ENCODE data around the gene RALGPS1. TPM values are rescaled to one million over a fixed set of nuclear protein-coding genes. Genes with fewer than 3 reads are reported as not detected.

RALGPS1 gene
- total and polyA plus RNA-seq, 2 of the 8 experiments (the other 6 are each of a cell fraction or from before 2014, with no cell fraction given) = 20.0 to 23.5 TPM

GRCh38 chr9:127022913-127023660 is 108.5 kb downstream of the RALGPS1 start:
- 86% methylated on average over 3 of the region's 3 CpGs; no CpG with 5 or more reads in 1 of the 2 experiments for WGBS, 2 experiments (ENCODE audit: extremely low coverage in 1 of 2, insufficient coverage in 1 of 2, insufficient read length in 1 of 2, insufficient replicate concordance in 2 of 2, low coverage in 1 of 2, low lambda C conversion rate in 2 of 2, missing lambda C conversion rate in 1 of 2)
- Histone ChIP-seq H3K79me1 (ENCODE audit: low read depth, low read length) (no peaks in the 10 kb centered on the region), H3K23ac (ENCODE audit: insufficient read length) (no peak overlapping the region), H3K23me2 (ENCODE audit: low read depth, low read length) (no peaks in the 10 kb centered on the region), H4K20me1 (replicated peaks in 1 of 2; ENCODE audit: control insufficient read depth in 1 of 2, insufficient read depth in 2 of 2, low read length in 2 of 2) (peaks cover 0 to 2% of the 10 kb centered on the region in 2 experiments), H4K5ac (ENCODE audit: insufficient read length, low read depth, low read length) (no peak overlapping the region), H3K9me3 (ENCODE audit: insufficient read depth in 2 of 2, low read depth in 1 of 2, low read length in 1 of 2) (no peaks in the 10 kb centered on the region), H3K4ac (replicated peaks; ENCODE audit: insufficient read length, low read depth, low read length) (no peak overlapping the region), H3K18ac (ENCODE audit: extremely low read depth, low read length) (no peak overlapping the region), H3K4me1 (replicated peaks in 1 of 4; ENCODE audit: control insufficient read depth in 3 of 4, insufficient read depth in 4 of 4, low read length in 3 of 4) (peaks cover 0 to 4% (median 2%) of the 10 kb centered on the region in 4 experiments; a peak in 2 of 7 replicates), H2BK12ac (ENCODE audit: low read depth, low read length) (no peak overlapping the region), H3K36me3 (ENCODE audit: control insufficient read depth in 2 of 4, insufficient read depth in 4 of 4, low read length in 3 of 4) (no peaks in the 10 kb centered on the region), H2AK5ac (ENCODE audit: low read depth, low read length) (no peak overlapping the region), H3K14ac (ENCODE audit: insufficient read length) (no peak overlapping the region), H3K27ac (ENCODE audit: low read depth, low read length) (no peak overlapping the region), H3K4me2 (ENCODE audit: insufficient read depth in 1 of 2, low read depth in 2 of 2, low read length in 2 of 2) (no peak overlapping the region), H2BK120ac (replicated peaks; ENCODE audit: low read depth, low read length) (no peak overlapping the region), H3K27me3 (replicated peaks in 1 of 4; ENCODE audit: control insufficient read depth in 3 of 4, extremely low read depth in 1 of 4, insufficient read depth in 3 of 4, low read length in 3 of 4) (no peaks in the 10 kb centered on the region), H4K91ac (replicated peaks; ENCODE audit: insufficient read length, low read length) (no peak overlapping the region), H3K79me2 (ENCODE audit: control insufficient read depth in 1 of 2, insufficient read depth in 2 of 2, low read length in 2 of 2) (no peaks in the 10 kb centered on the region), H3K4me3 (ENCODE audit: extremely low read depth in 1 of 4, insufficient read depth in 2 of 4, low read depth in 3 of 4, low read length in 4 of 4) (no peak overlapping the region), H4K8ac (ENCODE audit: extremely low read depth, insufficient read depth, low read length) (no peak overlapping the region), H2BK20ac (ENCODE audit: low read length) (no peak overlapping the region), H2BK5ac (ENCODE audit: low read depth, low read length) (no peak overlapping the region), H2AFZ (ENCODE audit: low read length) (no peak overlapping the region), H3K56ac (replicated peaks; ENCODE audit: insufficient read length, low read depth, low read length) (no peak overlapping the region), H2BK15ac (ENCODE audit: low read length) (no peak overlapping the region), H3K9ac (replicated peaks in 1 of 4; ENCODE audit: extremely low read depth in 1 of 4, low read depth in 3 of 4, low read length in 3 of 4) (no peak overlapping the region)
- DNase-seq (ENCODE audit: low read depth in 1 of 2, low spot score in 2 of 2) = no peak
- no peak for FAIRE-seq
- CTCF ChIA-PET (ENCODE audit: partially characterized antibody) = interaction anchor here (0.6 to 0.8 kb wide), 3 partner anchors 10 to 99 kb away, joined by 3 to 4 read pairs (median 4); no protein-coding TSS in a partner anchor
- POLR2A ChIA-PET (ENCODE audit: partially characterized antibody) = no interaction called here
- TF ChIP-seq SP2 (IDR thresholded peaks at IDR 0.05; ENCODE audit: low read length) = no peak
- TF ChIP-seq RAD21 (IDR thresholded peaks at IDR 0.05 in 1 of 2, conservative IDR thresholded peaks at IDR 0.05 in 1 of 2; ENCODE audit: low read depth in 2 of 2, low read length in 2 of 2) = no peak
- TF ChIP-seq CTCF (IDR thresholded peaks at IDR 0.05; ENCODE audit: control extremely low read depth in 1 of 3, insufficient read depth in 1 of 3, low read depth in 1 of 3, low read length in 3 of 3) = no peak
- no peak for TF ChIP-seq EZH2 (IDR thresholded peaks at IDR 0.05; ENCODE audit: low read depth, low read length, severe bottlenecking)
- no peak for TF ChIP-seq JUND (IDR thresholded peaks at IDR 0.05; ENCODE audit: low read length)
- no peak for TF ChIP-seq NRF1 (IDR thresholded peaks at IDR 0.05; ENCODE audit: low read depth, low read length)
- no peak for TF ChIP-seq SP1 (IDR thresholded peaks at IDR 0.05; ENCODE audit: low read depth, low read length)
- no peak for TF ChIP-seq JUN (IDR thresholded peaks at IDR 0.05; ENCODE audit: low read depth, low read length)
- no peak for TF ChIP-seq MAFK (IDR thresholded peaks at IDR 0.05; ENCODE audit: low read depth, low read length)
- no peak for TF ChIP-seq TAF1 (IDR thresholded peaks at IDR 0.05; ENCODE audit: low read depth, low read length)
- TF ChIP-seq TCF12 (IDR thresholded peaks at IDR 0.05; ENCODE audit: low read depth, low read length) = no peak

Data from H1 (cell line).